Bone marrow (tissue), 2 donors: ENCODE measurements around the gene ITPRID1.

Experiments used
- DNase-seq, 2 donors: peaks; one replicate each; lab custom pipeline; 2025; lab: John Stamatoyannopoulos, UW

Gene ITPRID1

GRCh38 chr7:31633894-31634494, 120.1 kb downstream of the ITPRID1 start:
- DNase-seq: no peak

GRCh38 chr7:31640381-31640780, 126.5 kb downstream of the ITPRID1 start:
- DNase-seq: no peak

GRCh38 chr7:31642681-31643115, 128.8 kb downstream of the ITPRID1 start:
- DNase-seq: no peak

- no peak for DNase-seq
These were observed 133.1 kb downstream of the ITPRID1 start for GRCh38 chr7:31646942-31647341.

GRCh38 chr7:31647511-31647910, 133.6 kb downstream of the ITPRID1 start:
- no peak for DNase-seq

GRCh38 chr7:31648288-31648687, 134.4 kb downstream of the ITPRID1 start:
- no peak for DNase-seq

- no peak for DNase-seq
These were observed 135.0 kb downstream of the ITPRID1 start for GRCh38 chr7:31648880-31649279.

GRCh38 chr7:31651234-31652062, 137.6 kb downstream of the ITPRID1 start:
- no peak for DNase-seq

GRCh38 chr7:31652063-31652326, 138.1 kb downstream of the ITPRID1 start:
- DNase-seq: no peak

GRCh38 chr7:31663072-31663471, 149.2 kb downstream of the ITPRID1 start:
- DNase-seq: no peak

GRCh38 chr7:31664890-31665289, 151.0 kb downstream of the ITPRID1 start:
- DNase-seq: no peak

GRCh38 chr7:31665546-31665945, 151.7 kb downstream of the ITPRID1 start:
- no peak for DNase-seq

GRCh38 chr7:31669461-31669860, 155.6 kb downstream of the ITPRID1 start:
- DNase-seq: no peak

GRCh38 chr7:31679574-31680305, 165.8 kb downstream of the ITPRID1 start:
- DNase-seq: no peak

- no peak for DNase-seq
These were observed 169.7 kb downstream of the ITPRID1 start for GRCh38 chr7:31683445-31684225.

- DNase-seq: no peak
These were observed 173.3 kb downstream of the ITPRID1 start, which contains the start of gene PPP1R17 for GRCh38 chr7:31687024-31687748. TSS of gene PPP1R17 (plus strand) at chr7:31687215. CDS start at chr7:31692442, 5,227 bp downstream.

- no peak for DNase-seq
These were observed 174.5 kb downstream of the ITPRID1 start for GRCh38 chr7:31688372-31688771.

- DNase-seq: no peak
These were observed 175.1 kb downstream of the ITPRID1 start for GRCh38 chr7:31688996-31689395.

- no peak for DNase-seq
These were observed 177.0 kb downstream of the ITPRID1 start for GRCh38 chr7:31690935-31691334.

- DNase-seq: no peak
These were observed 178.6 kb downstream of the ITPRID1 start for GRCh38 chr7:31692451-31692850.

- no peak for DNase-seq
These were observed 179.0 kb downstream of the ITPRID1 start for GRCh38 chr7:31692871-31693270.
